DMS114 treated with DMSO at 0.1 percent for 48 hours (cell line): ENCODE results near the gene PIK3C2B.

Experiments used
- DNase-seq: peaks from one replicate; lab custom pipeline; 2025; ENCODE audit not compliant: unreplicated experiment; lab: John Stamatoyannopoulos, UW

PIK3C2B gene

GRCh38 chr1:204446413-204447111 lies 48.0 kb downstream of the PIK3C2B start:
- peak; percentile 26 for DNase-seq

- DNase-seq = no peak
These were observed 48.7 kb downstream of the PIK3C2B start for GRCh38 chr1:204445860-204446412.
